NT2/D1 (cell line): ENCODE data around the gene PAPOLA.

ENCODE experiments used
- DNase-seq: peaks from one replicate; pipeline ENCODE4 v3.0.0-alpha.2; 2011; ENCODE audit warnings: low read depth, low spot score
- H3K27me3 ChIP-seq: 2 replicates; pipeline ENCODE4 v1.6.0; 2011; ENCODE audit warnings: mild to moderate bottlenecking; ENCODE audit not compliant: insufficient read length, insufficient read depth
- H3K36me3 ChIP-seq: 2 replicates; pipeline ENCODE4 v1.6.1; 2011; ENCODE audit warnings: mild to moderate bottlenecking, low read length, mixed read lengths; ENCODE audit not compliant: insufficient read depth, insufficient read length
- H3K4me1 ChIP-seq: 2 replicates; pipeline ENCODE4 v1.5.1; 2011; ENCODE audit not compliant: insufficient read depth, insufficient read length
- H3K4me3 ChIP-seq: 2 replicates; pipeline ENCODE4 v1.5.1; 2011; ENCODE audit warnings: low read depth; ENCODE audit not compliant: insufficient read length
- H3K9ac ChIP-seq: 2 replicates; pipeline ENCODE4 v1.6.0; 2011; ENCODE audit warnings: low read depth; ENCODE audit not compliant: insufficient read length
- H3K9me3 ChIP-seq: 2 replicates; pipeline ENCODE4 v1.5.1; 2011; ENCODE audit warnings: mild to moderate bottlenecking, low read length; ENCODE audit not compliant: insufficient read depth
- SUZ12 ChIP-seq: IDR thresholded peaks from 2 replicates; pipeline ENCODE4 v1.6.1; 2011; ENCODE audit not compliant: insufficient read length, insufficient read depth; ENCODE audit errors: extremely low read depth
- YY1 ChIP-seq: IDR thresholded peaks from 2 replicates; pipeline ENCODE4 v1.6.1; 2011; ENCODE audit not compliant: insufficient read length, insufficient read depth
- ZNF274 ChIP-seq: IDR thresholded peaks from 2 replicates; pipeline ENCODE4 v1.6.1; 2011; ENCODE audit warnings: mild to moderate bottlenecking, low read depth, low read length

PAPOLA gene

GRCh38 chr14:96592591-96593386 lies 90.6 kb downstream of the PAPOLA start:
- Histone ChIP-seq H3K9me3 (no peaks in the 10 kb centered on the region), H3K27me3 (no peaks in the 10 kb centered on the region), H3K4me3 (no peak overlapping the region), H3K36me3 (no peaks in the 10 kb centered on the region), H3K4me1 (no peaks in the 10 kb centered on the region), H3K9ac (no peak overlapping the region)
- no peak for TF ChIP-seq SUZ12
- no peak for DNase-seq

GRCh38 chr14:96594961-96595360 lies 92.8 kb downstream of the PAPOLA start:
- H3K36me3 ChIP-seq, result no peaks in the 10 kb centered on the region
- DNase-seq, result no peak
- no peaks in the 10 kb centered on the region for H3K9me3 ChIP-seq
- H3K27me3 ChIP-seq, result no peaks in the 10 kb centered on the region
- H3K4me3 ChIP-seq, result no peak overlapping the region
- no peaks in the 10 kb centered on the region for H3K4me1 ChIP-seq
- TF ChIP-seq ZNF274 (no peak), YY1 (no peak), SUZ12 (no peak)
- no peak overlapping the region for H3K9ac ChIP-seq

- TF ChIP-seq ZNF274 (no peak), SUZ12 (no peak), YY1 (no peak)
- DNase-seq, result no peak
- no peaks in the 10 kb centered on the region for H3K9me3 ChIP-seq
- H3K4me3 ChIP-seq, result no peak overlapping the region
- H3K9ac ChIP-seq, result no peak overlapping the region
- H3K36me3 ChIP-seq, result no peaks in the 10 kb centered on the region
- peaks cover 2% of the 10 kb centered on the region for H3K4me1 ChIP-seq
- no peaks in the 10 kb centered on the region for H3K27me3 ChIP-seq
Observed at GRCh38 chr14:96597680-96598079, 95.5 kb downstream of the PAPOLA start.

GRCh38 chr14:96598332-96598928 lies 96.2 kb downstream of the PAPOLA start:
- Histone ChIP-seq H3K36me3 (no peaks in the 10 kb centered on the region), H3K4me3 (no peak overlapping the region), H3K9ac (no peak overlapping the region), H3K9me3 (no peaks in the 10 kb centered on the region), H3K27me3 (no peaks in the 10 kb centered on the region), H3K4me1 (peaks cover 2% of the 10 kb centered on the region)
- TF ChIP-seq YY1, result no peak
- no peak for TF ChIP-seq SUZ12
- no peak for TF ChIP-seq ZNF274
- no peak for DNase-seq

- no peak overlapping the region for H3K4me3 ChIP-seq
- no peaks in the 10 kb centered on the region for H3K9me3 ChIP-seq
- no peaks in the 10 kb centered on the region for H3K27me3 ChIP-seq
- no peak for TF ChIP-seq ZNF274
- TF ChIP-seq YY1, result no peak
- no peak for TF ChIP-seq SUZ12
- H3K36me3 ChIP-seq, result no peaks in the 10 kb centered on the region
- DNase-seq, result no peak
- no peak overlapping the region for H3K9ac ChIP-seq
- H3K4me1 ChIP-seq, result peaks cover 2% of the 10 kb centered on the region
Observed at GRCh38 chr14:96599076-96599475, 96.9 kb downstream of the PAPOLA start.

GRCh38 chr14:96602186-96602585 lies 100.0 kb downstream of the PAPOLA start:
- Histone ChIP-seq H3K9me3 (no peaks in the 10 kb centered on the region; the same call in 1 of the 2 replicates), H3K36me3 (no peaks in the 10 kb centered on the region), H3K4me1 (peaks cover 2% of the 10 kb centered on the region), H3K4me3 (no peak overlapping the region), H3K9ac (no peak overlapping the region), H3K27me3 (no peaks in the 10 kb centered on the region)
- TF ChIP-seq SUZ12 (no peak), ZNF274 (no peak), YY1 (no peak)
- no peak for DNase-seq

- Histone ChIP-seq H3K9me3 (no peaks in the 10 kb centered on the region; the same call in 1 of the 2 replicates), H3K4me3 (no peak overlapping the region), H3K27me3 (no peaks in the 10 kb centered on the region), H3K4me1 (peaks cover 2% of the 10 kb centered on the region), H3K36me3 (no peaks in the 10 kb centered on the region), H3K9ac (no peak overlapping the region)
- TF ChIP-seq SUZ12, result no peak
- no peak for TF ChIP-seq YY1
- no peak for TF ChIP-seq ZNF274
- no peak for DNase-seq
Observed at GRCh38 chr14:96603350-96604255, 101.4 kb downstream of the PAPOLA start.
